ENCODE data around the gene OR5D18. TPM values are rescaled to one million over a fixed set of nuclear protein-coding genes. Genes with fewer than 3 reads are reported as not detected.

The OR5D18 gene
- total RNA-seq (not detected), polyA plus RNA-seq (not detected)

DNA sequence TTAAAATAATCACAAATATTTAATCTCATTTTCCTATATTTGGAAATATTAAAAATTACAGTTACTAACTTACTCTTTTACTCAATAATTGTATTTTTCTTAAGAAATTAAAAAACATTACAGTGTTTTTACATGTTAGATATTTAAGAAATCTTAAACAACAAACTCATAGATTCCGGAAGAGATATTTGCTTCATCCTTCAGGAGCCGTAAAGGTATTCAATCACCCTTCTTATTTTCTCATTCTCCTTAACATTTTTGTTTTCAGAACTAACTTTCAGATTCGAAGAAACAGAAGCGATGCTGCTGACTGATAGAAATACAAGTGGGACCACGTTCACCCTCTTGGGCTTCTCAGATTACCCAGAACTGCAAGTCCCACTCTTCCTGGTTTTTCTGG, at the start of gene OR5D18:
Gene OR5D18, plus strand, starts transcription at position 301 of the 400 bp plus-strand sequence. Its CDS starts 0 bp downstream, at position 301.
- no peak within 1 kb of the TSS for H3K4me3 ChIP-seq
- H3K36me3 ChIP-seq, result no peaks in the 10 kb centered on the region
- intact Hi-C loops (cut with DNase I), result no loop called here

DNA sequence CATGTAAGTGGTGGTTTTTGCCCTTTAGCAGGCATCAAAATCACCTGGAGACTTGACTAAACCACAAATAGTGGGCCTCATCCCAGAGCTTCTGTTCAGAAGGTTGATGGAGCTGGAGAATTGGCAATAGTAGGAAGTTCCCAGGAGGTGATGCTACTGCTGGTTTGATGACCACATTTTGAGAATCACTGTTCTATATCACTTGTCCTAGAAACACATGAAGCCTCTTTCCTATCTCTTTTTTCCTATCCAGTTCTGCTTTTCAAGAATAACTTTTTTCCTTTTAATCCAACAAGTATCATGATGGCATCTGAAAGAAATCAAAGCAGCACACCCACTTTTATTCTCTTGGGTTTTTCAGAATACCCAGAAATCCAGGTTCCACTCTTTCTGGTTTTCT, 46.3 kb upstream of the OR5D18 start, which contains the start of gene OR5D13:
Gene OR5D13, plus strand, starts transcription at position 301 of the 400 bp plus-strand sequence. Its CDS starts 0 bp downstream, at position 301.
- intact Hi-C loops (cut with DNase I), result no loop called here
- no peak for DNase-seq
- no peaks in the 10 kb centered on the region for H3K36me3 ChIP-seq
- H3K27ac ChIP-seq, result no peak within 1 kb of the TSS
- no peaks in the 10 kb centered on the region for H3K4me1 ChIP-seq
- TF ChIP-seq, protein P1, sequence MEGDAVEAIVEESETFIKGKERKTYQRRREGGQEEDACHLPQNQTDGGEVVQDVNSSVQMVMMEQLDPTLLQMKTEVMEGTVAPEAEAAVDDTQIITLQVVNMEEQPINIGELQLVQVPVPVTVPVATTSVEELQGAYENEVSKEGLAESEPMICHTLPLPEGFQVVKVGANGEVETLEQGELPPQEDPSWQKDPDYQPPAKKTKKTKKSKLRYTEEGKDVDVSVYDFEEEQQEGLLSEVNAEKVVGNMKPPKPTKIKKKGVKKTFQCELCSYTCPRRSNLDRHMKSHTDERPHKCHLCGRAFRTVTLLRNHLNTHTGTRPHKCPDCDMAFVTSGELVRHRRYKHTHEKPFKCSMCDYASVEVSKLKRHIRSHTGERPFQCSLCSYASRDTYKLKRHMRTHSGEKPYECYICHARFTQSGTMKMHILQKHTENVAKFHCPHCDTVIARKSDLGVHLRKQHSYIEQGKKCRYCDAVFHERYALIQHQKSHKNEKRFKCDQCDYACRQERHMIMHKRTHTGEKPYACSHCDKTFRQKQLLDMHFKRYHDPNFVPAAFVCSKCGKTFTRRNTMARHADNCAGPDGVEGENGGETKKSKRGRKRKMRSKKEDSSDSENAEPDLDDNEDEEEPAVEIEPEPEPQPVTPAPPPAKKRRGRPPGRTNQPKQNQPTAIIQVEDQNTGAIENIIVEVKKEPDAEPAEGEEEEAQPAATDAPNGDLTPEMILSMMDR (IDR thresholded peaks at IDR 0.05), result no peak
- no peak for FAIRE-seq
- H3K4me3 ChIP-seq, result no peak within 1 kb of the TSS
- no peak for ATAC-seq
- H3K9me3 ChIP-seq, result no peaks in the 10 kb centered on the region
- H3K27me3 ChIP-seq, result no peaks in the 10 kb centered on the region

More for the DNA sequence above, at the start of gene OR5D18:
- Histone ChIP-seq H3K27me3 (no peaks in the 10 kb centered on the region), H3K9me3 (no peaks in the 10 kb centered on the region), H3K27ac (no peak within 1 kb of the TSS), H3K4me1 (no peaks in the 10 kb centered on the region)
- FAIRE-seq (no peak), DNase-seq (no peak), ATAC-seq (no peak)
- TF ChIP-seq, protein P1 (IDR thresholded peaks at IDR 0.05), result no peak
- 58 to 75% methylated on average over 5 of the region's 5 CpGs for WGBS, 2 donors

DNA sequence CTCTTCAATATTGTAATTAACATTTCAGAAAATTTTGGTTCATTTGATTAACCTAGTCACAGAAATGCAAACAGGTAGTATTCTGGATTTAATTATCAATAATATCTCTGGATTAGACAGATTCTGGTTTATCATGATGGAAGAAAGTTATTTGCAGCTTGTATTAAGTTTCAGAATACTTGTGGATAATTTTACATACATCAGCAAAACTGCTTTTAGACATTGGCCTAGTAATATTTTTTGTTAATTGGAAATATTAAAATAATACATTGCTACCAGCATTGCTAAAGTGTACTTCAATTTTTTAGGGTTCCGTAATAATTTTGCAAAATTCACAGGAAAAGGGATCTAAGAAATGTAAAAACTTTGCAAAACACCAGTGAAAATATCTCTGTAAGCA, 27.8 kb upstream of the OR5D18 start:
- 68 to 81% methylated on average over 1 of the region's 1 CpG for WGBS, 2 donors
- TF ChIP-seq, protein P1 (IDR thresholded peaks at IDR 0.05), result no peak
- intact Hi-C loops (cut with DNase I), result no loop called here
- DNase-seq, result no peak
- no peak for ATAC-seq
- Histone ChIP-seq H3K9me3 (no peaks in the 10 kb centered on the region), H3K27me3 (no peaks in the 10 kb centered on the region), H3K4me3 (no peak overlapping the region), H3K36me3 (no peaks in the 10 kb centered on the region), H3K27ac (no peak overlapping the region), H3K4me1 (no peaks in the 10 kb centered on the region)
- no peak for FAIRE-seq

DNA sequence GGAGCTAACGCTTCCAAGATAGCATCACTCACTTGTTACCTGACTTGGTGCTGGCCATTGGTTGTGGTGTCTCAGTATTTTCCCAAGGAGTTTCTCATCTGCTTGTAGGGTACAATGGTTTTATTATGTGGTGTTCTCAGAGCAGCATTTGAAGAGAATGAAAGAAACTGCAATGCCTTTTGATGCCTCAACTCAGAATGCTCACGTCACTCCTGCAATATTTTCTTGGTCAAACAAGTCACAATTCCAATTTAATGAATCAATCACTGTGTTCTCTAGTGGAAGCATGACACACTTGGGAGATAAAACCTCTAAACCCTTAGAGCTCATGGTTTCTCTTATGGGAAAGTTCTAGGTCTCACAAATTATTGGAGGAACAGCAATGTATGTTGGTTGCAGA, 26.1 kb upstream of the OR5D18 start:
- DNase-seq (no peak), ATAC-seq (no peak), FAIRE-seq (no peak)
- Histone ChIP-seq H3K27me3 (no peaks in the 10 kb centered on the region), H3K27ac (no peak overlapping the region), H3K4me3 (no peak overlapping the region), H3K36me3 (no peaks in the 10 kb centered on the region), H3K9me3 (no peaks in the 10 kb centered on the region), H3K4me1 (no peaks in the 10 kb centered on the region)
- intact Hi-C loops (cut with DNase I), result no loop called here
- WGBS, 2 donors, result 38 to 57% methylated on average over 2 of the region's 2 CpGs
- TF ChIP-seq, protein P1 (IDR thresholded peaks at IDR 0.05), result no peak

DNA sequence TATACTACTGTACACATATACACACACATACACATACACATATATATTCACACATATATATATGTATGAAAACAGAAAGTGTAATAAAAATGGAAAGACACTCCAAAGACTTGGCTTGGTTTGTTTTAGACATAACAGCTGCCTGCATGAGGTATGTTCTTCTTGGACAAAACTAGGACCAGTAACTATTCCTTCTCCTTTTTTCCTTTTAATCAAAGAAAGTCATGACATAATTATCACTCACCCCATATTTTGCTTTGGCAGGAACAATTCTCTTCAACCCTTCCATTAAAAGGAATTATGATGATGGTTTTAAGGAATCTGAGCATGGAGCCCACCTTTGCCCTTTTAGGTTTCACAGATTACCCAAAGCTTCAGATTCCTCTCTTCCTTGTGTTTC, 24.2 kb upstream of the OR5D18 start, which contains the start of gene OR5D14:
Gene OR5D14, plus strand, starts transcription at position 301 of the 400 bp plus-strand sequence. Its CDS starts 0 bp downstream, at position 301.
- H3K4me3 ChIP-seq, result no peak within 1 kb of the TSS
- FAIRE-seq, result no peak
- no peaks in the 10 kb centered on the region for H3K4me1 ChIP-seq
- no peak for DNase-seq
- H3K27me3 ChIP-seq, result no peaks in the 10 kb centered on the region
- H3K36me3 ChIP-seq, result no peaks in the 10 kb centered on the region
- intact Hi-C loops (cut with DNase I), result no loop called here
- H3K27ac ChIP-seq, result no peak within 1 kb of the TSS
- ATAC-seq, result no peak
- no peaks in the 10 kb centered on the region for H3K9me3 ChIP-seq
- TF ChIP-seq, protein P1 (IDR thresholded peaks at IDR 0.05), result no peak

Measured in pancreas (tissue), 10 donors.